Vagina (tissue), 2 donors: ENCODE data around the gene FLRT1.

Source experiments
- POLR2A ChIP-seq, 2 donors: fragments of 450-650 bp; IDR thresholded peaks; one replicate each; pipeline ENCODE4 v1.6.1; 2017; ENCODE audit warnings: antibody characterized with exemption in 2 of 2, mild to moderate bottlenecking in 2 of 2, moderate library complexity in 2 of 2
- POLR2AphosphoS5 ChIP-seq, 2 donors: sonication (generic); formaldehyde crosslinking; IDR thresholded peaks; one replicate each; pipeline ENCODE4 v1.9.0; 2017; ENCODE audit warnings: antibody characterized with exemption in 2 of 2, mild to moderate bottlenecking in 2 of 2, low read depth in 1 of 2; ENCODE audit not compliant: insufficient read depth in 1 of 2
- TF ChIP-seq, protein P1 (sequence below), 3 experiments: fragments of 450-650 bp in 2 of 3; fragments of 200-600 bp in 1 of 3; sonication (generic) in 1 of 3; IDR thresholded peaks; one replicate each; pipeline ENCODE4 v1.5.1; 2017 to 2019; ENCODE audit warnings: antibody characterized with exemption in 3 of 3, mild to moderate bottlenecking in 2 of 3, moderate library complexity in 2 of 3

DNA sequence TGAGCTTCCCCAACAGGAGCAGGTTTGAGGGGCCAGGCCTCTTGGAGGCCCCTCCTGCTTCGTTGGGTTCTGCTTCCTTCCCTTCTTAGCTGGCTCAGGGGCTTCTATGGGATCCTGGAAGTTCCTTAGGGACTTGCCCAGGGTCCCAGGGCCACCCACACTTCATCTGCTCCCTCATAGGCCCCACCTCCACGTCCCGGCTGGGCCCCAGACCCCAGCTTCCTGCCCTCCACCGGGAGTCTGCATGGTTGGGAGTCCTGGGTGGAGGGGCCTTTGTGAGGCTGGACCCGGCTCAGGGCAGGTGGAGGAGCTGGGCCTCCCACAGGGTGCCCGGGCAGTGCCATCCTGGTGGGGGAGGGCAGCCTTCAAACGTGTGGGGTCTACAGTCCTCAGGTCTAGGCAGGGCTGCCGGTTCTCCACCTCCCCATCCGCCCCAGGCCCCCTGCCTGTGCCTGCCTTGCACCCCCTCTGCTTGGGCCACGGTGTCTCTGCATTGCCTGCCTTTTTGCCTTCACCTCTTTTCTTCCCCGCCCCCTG, 37.9 kb upstream of the FLRT1 start:
- TF ChIP-seq POLR2A (IDR thresholded peaks at IDR 0.05) (no peak), POLR2AphosphoS5 (IDR thresholded peaks at IDR 0.05; ENCODE audit: insufficient read depth in 1 of 2, low read depth in 1 of 2) (no peak)
- TF ChIP-seq, protein P1, sequence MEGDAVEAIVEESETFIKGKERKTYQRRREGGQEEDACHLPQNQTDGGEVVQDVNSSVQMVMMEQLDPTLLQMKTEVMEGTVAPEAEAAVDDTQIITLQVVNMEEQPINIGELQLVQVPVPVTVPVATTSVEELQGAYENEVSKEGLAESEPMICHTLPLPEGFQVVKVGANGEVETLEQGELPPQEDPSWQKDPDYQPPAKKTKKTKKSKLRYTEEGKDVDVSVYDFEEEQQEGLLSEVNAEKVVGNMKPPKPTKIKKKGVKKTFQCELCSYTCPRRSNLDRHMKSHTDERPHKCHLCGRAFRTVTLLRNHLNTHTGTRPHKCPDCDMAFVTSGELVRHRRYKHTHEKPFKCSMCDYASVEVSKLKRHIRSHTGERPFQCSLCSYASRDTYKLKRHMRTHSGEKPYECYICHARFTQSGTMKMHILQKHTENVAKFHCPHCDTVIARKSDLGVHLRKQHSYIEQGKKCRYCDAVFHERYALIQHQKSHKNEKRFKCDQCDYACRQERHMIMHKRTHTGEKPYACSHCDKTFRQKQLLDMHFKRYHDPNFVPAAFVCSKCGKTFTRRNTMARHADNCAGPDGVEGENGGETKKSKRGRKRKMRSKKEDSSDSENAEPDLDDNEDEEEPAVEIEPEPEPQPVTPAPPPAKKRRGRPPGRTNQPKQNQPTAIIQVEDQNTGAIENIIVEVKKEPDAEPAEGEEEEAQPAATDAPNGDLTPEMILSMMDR (IDR thresholded peaks at IDR 0.05): no peak
